ENCODE results near the gene THRA.

The THRA gene

DNA sequence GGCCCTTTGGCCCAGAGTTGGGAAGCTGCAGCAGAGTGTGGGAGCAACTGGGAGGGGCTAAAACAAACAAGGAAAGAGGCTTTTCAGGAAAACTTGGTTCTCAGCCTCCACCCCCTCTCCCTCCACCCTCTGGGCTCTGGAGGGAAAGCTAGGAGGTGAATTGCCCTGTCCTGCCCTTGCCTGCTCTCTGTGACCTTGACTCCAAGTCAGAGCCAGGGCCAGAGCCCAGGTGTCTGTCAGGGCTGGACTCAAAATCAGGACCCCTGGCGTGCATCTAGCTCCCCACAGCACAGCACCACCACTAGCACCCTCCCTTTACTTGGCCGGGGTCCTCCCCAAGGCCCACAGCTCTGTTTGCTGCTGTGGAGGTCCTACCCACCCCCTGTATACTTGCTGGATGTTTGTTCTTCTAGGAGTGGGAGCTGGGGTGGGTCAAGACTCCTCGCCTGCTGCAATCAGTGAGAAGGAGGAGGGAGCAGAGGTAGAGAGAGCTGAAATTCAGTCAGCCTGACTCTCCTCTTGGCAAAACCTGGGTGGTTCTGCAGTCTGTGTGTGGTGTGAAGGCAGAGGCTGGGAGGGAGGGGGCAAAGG, 40.4 kb downstream of the THRA start:
- TF ChIP-seq BACH2 (CRISPR knock-in tag; IDR thresholded peaks at IDR 0.05; ENCODE audit: borderline replicate concordance) (no peak), GLIS3 (CRISPR knock-in tag; IDR thresholded peaks at IDR 0.05) (no peak), ARNTL (CRISPR knock-in tag; IDR thresholded peaks at IDR 0.05; ENCODE audit: borderline replicate concordance, low read depth) (no peak), PPARA (CRISPR knock-in tag; IDR thresholded peaks at IDR 0.05; ENCODE audit: borderline replicate concordance) (no peak), ZNF565 (CRISPR knock-in tag; conservative IDR thresholded peaks at IDR 0.05; ENCODE audit: low read depth) (no peak), ESRRG (CRISPR knock-in tag; IDR thresholded peaks at IDR 0.05) (no peak), TCF4 (CRISPR knock-in tag; IDR thresholded peaks at IDR 0.05; ENCODE audit: borderline replicate concordance) (no peak), CSDC2 (CRISPR knock-in tag; IDR thresholded peaks at IDR 0.05) (no peak), OSR1 (CRISPR knock-in tag; IDR thresholded peaks at IDR 0.05) (no peak), TOX (CRISPR knock-in tag; IDR thresholded peaks at IDR 0.05; ENCODE audit: borderline replicate concordance) (no peak)
- TF ChIP-seq, protein P1, sequence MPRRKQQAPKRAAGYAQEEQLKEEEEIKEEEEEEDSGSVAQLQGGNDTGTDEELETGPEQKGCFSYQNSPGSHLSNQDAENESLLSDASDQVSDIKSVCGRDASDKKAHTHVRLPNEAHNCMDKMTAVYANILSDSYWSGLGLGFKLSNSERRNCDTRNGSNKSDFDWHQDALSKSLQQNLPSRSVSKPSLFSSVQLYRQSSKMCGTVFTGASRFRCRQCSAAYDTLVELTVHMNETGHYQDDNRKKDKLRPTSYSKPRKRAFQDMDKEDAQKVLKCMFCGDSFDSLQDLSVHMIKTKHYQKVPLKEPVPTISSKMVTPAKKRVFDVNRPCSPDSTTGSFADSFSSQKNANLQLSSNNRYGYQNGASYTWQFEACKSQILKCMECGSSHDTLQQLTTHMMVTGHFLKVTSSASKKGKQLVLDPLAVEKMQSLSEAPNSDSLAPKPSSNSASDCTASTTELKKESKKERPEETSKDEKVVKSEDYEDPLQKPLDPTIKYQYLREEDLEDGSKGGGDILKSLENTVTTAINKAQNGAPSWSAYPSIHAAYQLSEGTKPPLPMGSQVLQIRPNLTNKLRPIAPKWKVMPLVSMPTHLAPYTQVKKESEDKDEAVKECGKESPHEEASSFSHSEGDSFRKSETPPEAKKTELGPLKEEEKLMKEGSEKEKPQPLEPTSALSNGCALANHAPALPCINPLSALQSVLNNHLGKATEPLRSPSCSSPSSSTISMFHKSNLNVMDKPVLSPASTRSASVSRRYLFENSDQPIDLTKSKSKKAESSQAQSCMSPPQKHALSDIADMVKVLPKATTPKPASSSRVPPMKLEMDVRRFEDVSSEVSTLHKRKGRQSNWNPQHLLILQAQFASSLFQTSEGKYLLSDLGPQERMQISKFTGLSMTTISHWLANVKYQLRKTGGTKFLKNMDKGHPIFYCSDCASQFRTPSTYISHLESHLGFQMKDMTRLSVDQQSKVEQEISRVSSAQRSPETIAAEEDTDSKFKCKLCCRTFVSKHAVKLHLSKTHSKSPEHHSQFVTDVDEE (CRISPR knock-in tag; IDR thresholded peaks at IDR 0.05), result no peak
- ATAC-seq, result no peak

DNA sequence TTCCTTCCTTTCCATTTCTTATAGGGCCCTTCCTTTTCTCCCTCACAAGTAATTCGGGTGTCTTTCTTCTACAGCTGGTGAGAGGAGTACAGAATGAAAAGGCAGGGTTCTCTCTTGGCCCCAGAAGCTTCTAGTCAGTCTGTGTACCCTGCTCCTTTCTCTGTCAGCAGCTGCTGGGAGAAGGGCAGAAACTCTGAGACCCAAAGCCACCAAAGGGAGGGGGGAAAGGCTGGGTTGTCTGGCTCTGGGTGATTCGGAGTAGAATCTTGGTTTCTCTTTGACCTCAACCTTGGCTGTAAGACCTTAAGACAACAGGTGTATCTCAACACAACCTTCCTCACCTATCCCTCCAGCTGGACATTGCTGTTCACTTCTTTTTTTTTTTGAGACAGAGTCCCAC, 40.9 kb downstream of the THRA start:
- ATAC-seq, result no peak
- no peak for TF ChIP-seq GLIS3 (CRISPR knock-in tag; IDR thresholded peaks at IDR 0.05)
- no peak for TF ChIP-seq ZC3H10 (CRISPR knock-in tag; IDR thresholded peaks at IDR 0.05)
- TF ChIP-seq ZNF70 (CRISPR knock-in tag; IDR thresholded peaks at IDR 0.05), result no peak
- TF ChIP-seq ARNTL (CRISPR knock-in tag; IDR thresholded peaks at IDR 0.05; ENCODE audit: borderline replicate concordance, low read depth), result no peak
- no peak for TF ChIP-seq OSR1 (CRISPR knock-in tag; IDR thresholded peaks at IDR 0.05)
- no peak for TF ChIP-seq CSDC2 (CRISPR knock-in tag; IDR thresholded peaks at IDR 0.05)
- TF ChIP-seq, protein P1 (CRISPR knock-in tag; IDR thresholded peaks at IDR 0.05), result no peak
- TF ChIP-seq ISL1 (CRISPR knock-in tag; IDR thresholded peaks at IDR 0.05), result no peak
- TF ChIP-seq ESRRG (CRISPR knock-in tag; IDR thresholded peaks at IDR 0.05), result no peak
- no peak for TF ChIP-seq TOX (CRISPR knock-in tag; IDR thresholded peaks at IDR 0.05; ENCODE audit: borderline replicate concordance)
- no peak for TF ChIP-seq ZNF565 (CRISPR knock-in tag; conservative IDR thresholded peaks at IDR 0.05; ENCODE audit: low read depth)
- TF ChIP-seq, protein P2, sequence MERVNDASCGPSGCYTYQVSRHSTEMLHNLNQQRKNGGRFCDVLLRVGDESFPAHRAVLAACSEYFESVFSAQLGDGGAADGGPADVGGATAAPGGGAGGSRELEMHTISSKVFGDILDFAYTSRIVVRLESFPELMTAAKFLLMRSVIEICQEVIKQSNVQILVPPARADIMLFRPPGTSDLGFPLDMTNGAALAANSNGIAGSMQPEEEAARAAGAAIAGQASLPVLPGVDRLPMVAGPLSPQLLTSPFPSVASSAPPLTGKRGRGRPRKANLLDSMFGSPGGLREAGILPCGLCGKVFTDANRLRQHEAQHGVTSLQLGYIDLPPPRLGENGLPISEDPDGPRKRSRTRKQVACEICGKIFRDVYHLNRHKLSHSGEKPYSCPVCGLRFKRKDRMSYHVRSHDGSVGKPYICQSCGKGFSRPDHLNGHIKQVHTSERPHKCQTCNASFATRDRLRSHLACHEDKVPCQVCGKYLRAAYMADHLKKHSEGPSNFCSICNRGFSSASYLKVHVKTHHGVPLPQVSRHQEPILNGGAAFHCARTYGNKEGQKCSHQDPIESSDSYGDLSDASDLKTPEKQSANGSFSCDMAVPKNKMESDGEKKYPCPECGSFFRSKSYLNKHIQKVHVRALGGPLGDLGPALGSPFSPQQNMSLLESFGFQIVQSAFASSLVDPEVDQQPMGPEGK (CRISPR knock-in tag; IDR thresholded peaks at IDR 0.05; ENCODE audit: borderline replicate concordance), result no peak
- TF ChIP-seq, protein P3, sequence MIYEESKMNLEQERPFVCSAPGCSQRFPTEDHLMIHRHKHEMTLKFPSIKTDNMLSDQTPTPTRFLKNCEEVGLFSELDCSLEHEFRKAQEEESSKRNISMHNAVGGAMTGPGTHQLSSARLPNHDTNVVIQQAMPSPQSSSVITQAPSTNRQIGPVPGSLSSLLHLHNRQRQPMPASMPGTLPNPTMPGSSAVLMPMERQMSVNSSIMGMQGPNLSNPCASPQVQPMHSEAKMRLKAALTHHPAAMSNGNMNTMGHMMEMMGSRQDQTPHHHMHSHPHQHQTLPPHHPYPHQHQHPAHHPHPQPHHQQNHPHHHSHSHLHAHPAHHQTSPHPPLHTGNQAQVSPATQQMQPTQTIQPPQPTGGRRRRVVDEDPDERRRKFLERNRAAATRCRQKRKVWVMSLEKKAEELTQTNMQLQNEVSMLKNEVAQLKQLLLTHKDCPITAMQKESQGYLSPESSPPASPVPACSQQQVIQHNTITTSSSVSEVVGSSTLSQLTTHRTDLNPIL (CRISPR knock-in tag; IDR thresholded peaks at IDR 0.05; ENCODE audit: low read depth), result no peak
- TF ChIP-seq, protein P4, sequence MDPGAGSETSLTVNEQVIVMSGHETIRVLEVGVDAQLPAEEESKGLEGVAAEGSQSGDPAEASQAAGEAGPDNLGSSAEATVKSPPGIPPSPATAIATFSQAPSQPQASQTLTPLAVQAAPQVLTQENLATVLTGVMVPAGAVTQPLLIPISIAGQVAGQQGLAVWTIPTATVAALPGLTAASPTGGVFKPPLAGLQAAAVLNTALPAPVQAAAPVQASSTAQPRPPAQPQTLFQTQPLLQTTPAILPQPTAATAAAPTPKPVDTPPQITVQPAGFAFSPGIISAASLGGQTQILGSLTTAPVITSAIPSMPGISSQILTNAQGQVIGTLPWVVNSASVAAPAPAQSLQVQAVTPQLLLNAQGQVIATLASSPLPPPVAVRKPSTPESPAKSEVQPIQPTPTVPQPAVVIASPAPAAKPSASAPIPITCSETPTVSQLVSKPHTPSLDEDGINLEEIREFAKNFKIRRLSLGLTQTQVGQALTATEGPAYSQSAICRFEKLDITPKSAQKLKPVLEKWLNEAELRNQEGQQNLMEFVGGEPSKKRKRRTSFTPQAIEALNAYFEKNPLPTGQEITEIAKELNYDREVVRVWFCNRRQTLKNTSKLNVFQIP (CRISPR knock-in tag; IDR thresholded peaks at IDR 0.05; ENCODE audit: borderline replicate concordance, low read depth), result no peak
- TF ChIP-seq PPARA (CRISPR knock-in tag; IDR thresholded peaks at IDR 0.05; ENCODE audit: borderline replicate concordance), result no peak
- no peak for TF ChIP-seq BACH2 (CRISPR knock-in tag; IDR thresholded peaks at IDR 0.05; ENCODE audit: borderline replicate concordance)
- no peak for TF ChIP-seq ZFP30 (CRISPR knock-in tag; IDR thresholded peaks at IDR 0.05)
- no peak for TF ChIP-seq RARB (CRISPR knock-in tag; IDR thresholded peaks at IDR 0.05)
- TF ChIP-seq ZFP3 (CRISPR knock-in tag; IDR thresholded peaks at IDR 0.05), result no peak
- no peak for TF ChIP-seq TCF4 (CRISPR knock-in tag; IDR thresholded peaks at IDR 0.05; ENCODE audit: borderline replicate concordance)
